LNCaP clone FGC (cell line): ENCODE measurements around the gene HNRNPA2B1.
"Not testable (repeated sequence)": the region's sequence is repeated elsewhere in the genome, so short reads cannot be mapped to it uniquely, and the experiment has no call there.

Experiments used
- DNase-seq: peaks from one replicate; pipeline ENCODE4 v3.0.0-alpha.2; 2011; ENCODE audit warnings: low read depth
- H3K4me3 ChIP-seq: 2 replicates; pipeline ENCODE4 v1.5.1; 2011; ENCODE audit warnings: mild to moderate bottlenecking, low read depth, low read length, control low read depth
- TF ChIP-seq, protein P1 (sequence below): IDR thresholded peaks from 2 replicates; pipeline ENCODE4 v1.5.1; 2012; ENCODE audit warnings: mild to moderate bottlenecking; ENCODE audit not compliant: control insufficient read depth, insufficient read depth; ENCODE audit errors: extremely low read depth

The HNRNPA2B1 gene

DNA sequence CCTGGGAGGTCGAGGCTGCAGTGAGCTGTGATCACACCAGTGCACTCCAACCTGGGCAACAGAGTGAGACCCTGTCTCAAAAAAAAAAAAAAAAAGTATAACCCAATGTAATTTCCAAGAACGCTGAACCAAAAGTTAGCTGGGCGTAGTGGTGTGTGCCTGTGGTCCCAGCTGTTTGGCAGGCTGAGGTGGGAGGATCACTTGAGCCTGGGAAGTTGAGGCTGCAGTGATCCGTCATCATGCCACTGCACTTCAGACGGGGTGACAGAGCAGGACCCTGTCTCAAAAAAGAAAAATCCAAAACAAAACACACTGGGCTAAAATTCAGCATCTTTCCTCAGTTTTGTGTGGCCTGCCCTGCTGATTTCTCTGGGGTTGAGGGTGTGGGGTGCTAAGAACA is 21.1 kb downstream of the HNRNPA2B1 start:
- no peak overlapping the region for H3K4me3 ChIP-seq
- no peak for DNase-seq
- TF ChIP-seq, protein P1, sequence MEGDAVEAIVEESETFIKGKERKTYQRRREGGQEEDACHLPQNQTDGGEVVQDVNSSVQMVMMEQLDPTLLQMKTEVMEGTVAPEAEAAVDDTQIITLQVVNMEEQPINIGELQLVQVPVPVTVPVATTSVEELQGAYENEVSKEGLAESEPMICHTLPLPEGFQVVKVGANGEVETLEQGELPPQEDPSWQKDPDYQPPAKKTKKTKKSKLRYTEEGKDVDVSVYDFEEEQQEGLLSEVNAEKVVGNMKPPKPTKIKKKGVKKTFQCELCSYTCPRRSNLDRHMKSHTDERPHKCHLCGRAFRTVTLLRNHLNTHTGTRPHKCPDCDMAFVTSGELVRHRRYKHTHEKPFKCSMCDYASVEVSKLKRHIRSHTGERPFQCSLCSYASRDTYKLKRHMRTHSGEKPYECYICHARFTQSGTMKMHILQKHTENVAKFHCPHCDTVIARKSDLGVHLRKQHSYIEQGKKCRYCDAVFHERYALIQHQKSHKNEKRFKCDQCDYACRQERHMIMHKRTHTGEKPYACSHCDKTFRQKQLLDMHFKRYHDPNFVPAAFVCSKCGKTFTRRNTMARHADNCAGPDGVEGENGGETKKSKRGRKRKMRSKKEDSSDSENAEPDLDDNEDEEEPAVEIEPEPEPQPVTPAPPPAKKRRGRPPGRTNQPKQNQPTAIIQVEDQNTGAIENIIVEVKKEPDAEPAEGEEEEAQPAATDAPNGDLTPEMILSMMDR = no peak

DNA sequence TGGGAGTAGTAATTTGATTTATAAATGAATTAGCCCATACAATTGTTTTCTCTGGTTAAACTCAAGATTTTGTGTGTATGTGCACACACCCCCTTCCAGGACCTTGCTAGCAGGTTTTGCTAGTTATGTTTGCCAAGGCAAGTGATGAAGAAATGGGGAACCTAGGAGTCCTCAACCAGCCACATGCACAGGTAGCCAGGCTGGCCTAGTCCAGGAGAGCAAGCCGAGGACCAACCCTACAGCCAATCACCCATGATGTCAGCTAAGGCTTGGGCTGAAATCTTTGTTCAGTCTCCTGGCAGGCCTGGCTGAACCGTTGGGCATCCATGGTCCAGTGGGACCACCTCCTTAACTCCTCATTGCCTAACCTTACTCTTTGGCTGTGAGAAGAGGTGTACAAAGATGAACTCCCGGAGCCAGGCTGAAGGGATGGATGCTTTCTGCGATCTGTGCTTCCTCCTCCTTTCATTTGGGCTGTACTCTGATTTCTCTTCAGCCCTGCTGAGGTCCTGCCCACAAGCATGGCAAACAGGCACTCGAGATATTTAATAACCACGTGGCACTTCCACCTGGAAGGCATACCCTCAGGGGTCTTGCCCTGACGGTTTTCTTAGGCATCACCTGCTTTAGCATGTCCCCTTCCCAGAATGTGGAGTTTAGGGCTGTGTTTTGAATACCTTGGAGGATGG is 22.1 kb downstream of the HNRNPA2B1 start:
- no peak overlapping the region for H3K4me3 ChIP-seq
- TF ChIP-seq, protein P1 = no peak
- no peak for DNase-seq

DNA sequence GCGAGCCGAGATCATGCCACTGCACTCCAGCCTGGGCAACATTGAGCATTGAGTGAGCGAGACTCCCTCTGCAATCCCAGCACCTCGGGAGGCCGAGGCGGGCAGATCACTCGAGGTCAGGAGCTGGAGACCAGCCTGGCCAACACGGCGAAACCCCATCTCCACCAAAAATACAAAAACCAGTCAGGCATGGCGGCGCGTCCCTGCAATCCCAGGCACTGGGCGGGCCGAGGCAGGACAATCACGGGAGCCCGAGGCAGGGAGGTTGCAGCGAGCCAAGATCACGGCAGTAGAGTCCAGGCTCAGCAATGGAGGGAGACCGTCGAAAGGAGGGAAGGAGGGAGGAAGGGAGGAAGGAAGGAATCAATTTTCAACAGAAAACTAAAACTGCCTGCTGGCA is 23.3 kb downstream of the HNRNPA2B1 start:
- DNase-seq, H3K4me3 ChIP-seq: not testable (repeated sequence)

DNA sequence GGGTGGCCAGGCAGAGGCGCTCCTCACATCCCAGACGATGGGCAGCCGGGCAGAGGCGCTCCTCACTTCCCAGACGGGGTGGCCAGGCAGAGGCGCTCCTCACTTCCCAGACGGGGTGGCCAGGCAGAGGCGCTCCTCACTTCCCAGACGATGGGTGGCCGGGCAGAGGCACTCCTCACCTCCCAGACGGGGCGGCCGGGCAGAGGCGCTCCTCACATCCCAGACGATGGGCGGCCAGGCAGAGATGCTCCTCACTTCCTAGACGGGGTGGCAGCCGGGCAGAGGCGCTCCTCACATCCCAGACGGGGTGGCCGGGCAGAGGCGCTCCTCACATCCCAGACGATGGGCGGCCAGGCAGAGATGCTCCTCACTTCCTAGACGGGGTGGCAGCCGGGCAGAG is 23.9 kb downstream of the HNRNPA2B1 start:
- not testable (repeated sequence) for H3K4me3 ChIP-seq

DNA sequence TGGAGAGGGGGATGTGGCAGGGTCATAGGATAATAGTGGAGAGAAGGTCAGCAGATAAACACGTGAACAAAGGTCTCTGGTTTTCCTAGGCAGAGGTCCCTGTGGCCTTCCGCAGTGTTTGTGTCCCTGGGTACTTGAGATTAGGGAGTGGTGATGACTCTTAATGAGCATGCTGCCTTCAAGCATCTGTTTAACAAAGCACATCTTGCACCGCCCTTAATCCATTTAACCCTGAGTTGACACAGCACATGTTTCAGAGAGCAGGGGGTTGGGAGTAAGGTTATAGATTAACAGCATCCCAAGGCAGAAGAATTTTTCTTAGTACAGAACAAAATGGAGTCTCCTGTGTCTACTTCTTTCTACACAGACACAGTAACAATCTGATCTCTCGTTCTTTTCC is 24.6 kb downstream of the HNRNPA2B1 start:
- DNase-seq = not testable (repeated sequence)

More for the DNA sequence above, 23.9 kb downstream of the HNRNPA2B1 start:
- not testable (repeated sequence) for DNase-seq

DNA sequence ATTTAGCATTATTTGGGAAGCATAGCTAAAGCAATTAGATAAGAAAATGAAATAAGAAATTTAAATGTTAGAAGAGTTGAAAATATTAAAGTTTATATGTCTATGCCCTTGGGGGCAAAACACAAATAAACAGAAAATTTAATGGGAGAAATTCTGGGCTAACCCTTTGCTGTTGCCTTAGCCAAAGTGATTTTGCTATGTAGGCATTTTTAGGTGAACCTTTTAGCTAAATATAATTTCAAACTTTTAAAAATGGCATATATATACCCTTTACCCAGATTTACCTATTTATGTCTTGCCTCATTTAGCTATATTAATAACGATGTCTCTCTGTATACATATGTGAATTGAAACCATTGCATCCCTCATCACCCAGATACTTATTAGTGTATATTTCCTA is 28.5 kb downstream of the HNRNPA2B1 start:
- TF ChIP-seq, protein P1 = no peak
- no peak overlapping the region for H3K4me3 ChIP-seq
- DNase-seq = no peak

More for the DNA sequence above, 24.6 kb downstream of the HNRNPA2B1 start:
- H3K4me3 ChIP-seq = not testable (repeated sequence)

DNA sequence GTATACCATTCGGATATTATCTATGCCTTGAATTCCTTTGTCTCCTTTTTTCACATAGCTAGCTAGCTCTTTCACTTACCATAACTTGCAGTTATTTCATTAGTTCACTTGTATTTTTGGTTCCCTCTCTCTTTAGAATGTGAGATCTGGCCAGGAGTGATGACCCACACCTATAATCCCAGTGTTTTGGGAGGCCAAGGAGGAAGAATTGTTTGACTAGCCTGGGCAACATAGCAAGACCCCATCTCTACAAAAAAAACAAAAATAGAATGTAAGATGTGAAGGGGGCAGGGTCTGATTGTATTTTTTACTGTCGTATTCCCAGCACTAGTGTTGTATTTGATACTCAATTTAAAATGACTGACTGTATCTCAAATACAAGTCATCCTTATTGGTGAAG is 28.9 kb downstream of the HNRNPA2B1 start:
- DNase-seq = no peak
- TF ChIP-seq, protein P1 = no peak
- H3K4me3 ChIP-seq = no peak overlapping the region

DNA sequence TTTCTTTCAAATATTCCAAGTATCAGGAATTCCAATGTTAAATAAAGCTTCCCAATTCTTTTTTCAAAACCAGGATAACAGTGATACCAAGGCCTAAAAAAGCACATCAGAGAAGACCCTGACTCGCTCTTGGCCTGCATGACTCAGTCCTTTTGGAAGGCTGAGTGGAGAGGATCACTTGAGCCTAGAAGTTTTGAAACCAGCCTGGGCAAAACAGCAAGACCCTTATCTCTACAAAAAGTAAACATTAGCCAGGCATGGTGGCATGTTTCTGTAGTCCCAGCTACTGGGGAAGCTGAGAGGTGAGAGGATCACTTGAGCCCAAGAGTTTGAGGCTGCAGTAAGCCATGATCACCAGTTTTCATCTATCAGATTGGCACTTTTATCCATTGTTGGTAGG is 29.9 kb downstream of the HNRNPA2B1 start:
- DNase-seq = no peak
- no peak overlapping the region for H3K4me3 ChIP-seq
- TF ChIP-seq, protein P1 = no peak
